ENCODE data around the gene SH3GLB2.

Gene SH3GLB2

DNA sequence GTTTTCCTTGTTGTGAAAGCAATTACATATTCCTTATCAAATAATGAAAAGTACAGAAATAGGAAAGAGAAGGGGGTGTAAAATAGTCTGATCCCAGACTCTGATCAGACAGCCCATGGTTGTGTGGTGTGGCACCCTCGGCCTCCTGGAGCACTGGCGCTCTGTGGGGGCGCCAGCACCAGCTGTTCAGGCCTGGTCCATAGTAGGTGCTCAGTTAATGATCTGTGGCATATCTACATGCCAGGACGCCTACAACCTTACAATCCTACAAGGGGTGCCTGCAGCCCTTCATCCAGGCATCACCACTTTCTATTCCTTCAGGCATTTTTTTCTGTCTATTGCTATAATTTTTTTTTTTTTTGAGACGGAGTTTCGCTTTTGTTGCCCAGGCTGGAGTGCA, 24.9 kb upstream of the SH3GLB2 start:
- no peak for DNase-seq

DNA sequence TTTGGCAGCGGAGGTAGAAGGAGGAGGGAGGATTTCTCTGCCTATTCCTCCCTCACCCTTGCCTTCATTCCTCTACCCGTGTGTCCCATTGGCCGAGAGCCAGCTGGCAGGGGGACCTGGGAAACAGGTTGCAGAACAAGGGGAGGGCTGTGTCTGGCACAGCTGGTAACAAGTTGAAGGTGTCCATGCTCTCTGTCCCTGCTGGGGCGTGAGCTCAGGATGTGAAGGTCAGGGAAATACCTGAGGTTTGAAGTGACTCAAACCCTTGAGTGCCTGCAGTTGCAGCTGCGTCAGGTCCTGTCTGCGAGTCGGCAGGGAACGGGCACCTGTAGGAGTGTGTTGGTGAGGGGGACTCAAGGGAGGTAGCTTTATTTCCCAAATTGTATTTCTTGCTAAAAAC, 24.5 kb upstream of the SH3GLB2 start:
- DNase-seq = no peak

DNA sequence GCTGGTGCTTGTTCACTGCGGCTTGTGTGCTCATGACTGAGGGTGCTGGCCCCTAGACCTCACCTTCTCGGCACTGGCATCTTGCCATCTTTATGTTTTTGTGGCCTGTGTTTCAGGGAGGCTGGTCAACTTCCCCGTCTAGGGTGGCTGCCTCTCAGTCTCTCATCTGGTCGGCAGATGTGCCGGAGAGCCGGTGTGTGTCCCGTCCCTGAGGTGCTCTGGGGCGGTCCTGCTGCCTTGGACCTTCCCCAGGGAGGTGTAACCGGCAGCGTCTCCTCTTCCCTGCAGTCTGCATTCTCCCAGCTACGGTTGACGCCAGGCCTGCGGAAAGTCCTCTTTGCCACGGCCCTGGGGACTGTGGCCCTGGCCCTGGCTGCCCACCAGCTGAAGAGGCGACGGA, 13.9 kb upstream of the SH3GLB2 start:
- no peak for DNase-seq

DNA sequence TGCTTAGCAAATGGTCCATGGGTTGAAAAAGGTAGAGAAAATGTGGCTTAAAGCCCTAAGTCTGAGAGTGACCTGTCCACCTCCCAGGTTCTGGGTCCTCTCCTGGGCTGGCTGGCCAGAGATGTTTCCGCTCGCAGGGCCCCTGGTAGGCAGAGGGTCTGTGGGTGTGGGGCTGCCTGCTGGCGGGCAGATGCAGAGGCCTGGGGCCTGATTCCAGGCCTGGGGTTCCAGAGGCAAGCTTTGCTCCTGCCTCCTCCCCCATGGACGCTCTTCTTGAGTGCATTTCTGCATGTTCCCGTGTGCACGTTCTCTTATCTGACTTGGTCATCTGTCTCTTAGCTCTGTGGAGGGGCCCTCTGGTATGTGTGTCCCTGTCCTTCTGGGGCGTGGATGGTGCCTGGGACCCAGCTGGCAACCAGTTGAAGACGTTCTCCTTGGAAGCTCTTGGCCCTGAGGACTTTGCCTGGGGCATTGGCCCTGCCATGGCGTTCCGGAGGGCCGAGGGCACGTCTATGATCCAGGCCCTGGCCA, 12.0 kb upstream of the SH3GLB2 start:
- DNase-seq = no peak

DNA sequence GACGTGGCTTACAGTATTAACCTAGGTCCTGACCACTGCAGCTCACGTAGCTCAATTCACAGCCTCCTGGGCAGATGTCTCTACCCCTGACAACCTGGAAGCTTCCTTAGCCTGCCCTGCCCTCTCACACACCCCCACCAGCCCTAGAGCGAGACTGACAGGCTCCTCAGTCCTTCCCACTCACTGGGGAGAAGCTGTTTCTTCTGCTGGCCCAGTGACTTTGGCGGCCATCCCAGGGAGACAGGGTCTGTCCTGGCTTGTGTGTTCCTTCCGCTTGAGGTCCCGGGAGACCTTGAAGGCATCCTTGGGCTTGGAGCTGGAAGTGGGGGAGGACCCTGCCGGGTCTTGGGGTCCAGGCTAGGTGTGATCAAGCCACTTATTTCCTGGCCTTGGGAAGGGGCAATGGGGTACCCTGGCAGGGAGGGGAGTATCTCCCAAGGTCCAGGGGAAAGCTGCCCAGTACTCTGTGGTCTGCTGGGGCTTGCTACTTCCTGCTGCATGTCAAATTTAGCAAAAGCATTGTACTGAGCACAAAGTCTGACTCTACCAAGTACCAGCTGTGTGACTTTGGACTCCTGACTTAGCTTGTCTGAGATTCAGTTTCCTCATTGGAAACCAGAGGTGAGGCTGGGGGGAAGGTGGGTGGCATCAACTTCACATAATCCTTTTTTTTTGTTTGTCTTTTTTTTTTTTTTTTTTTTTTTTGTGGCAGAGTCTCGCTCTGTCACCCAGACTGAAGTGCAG, 10.2 kb upstream of the SH3GLB2 start:
- no peak for DNase-seq

DNA sequence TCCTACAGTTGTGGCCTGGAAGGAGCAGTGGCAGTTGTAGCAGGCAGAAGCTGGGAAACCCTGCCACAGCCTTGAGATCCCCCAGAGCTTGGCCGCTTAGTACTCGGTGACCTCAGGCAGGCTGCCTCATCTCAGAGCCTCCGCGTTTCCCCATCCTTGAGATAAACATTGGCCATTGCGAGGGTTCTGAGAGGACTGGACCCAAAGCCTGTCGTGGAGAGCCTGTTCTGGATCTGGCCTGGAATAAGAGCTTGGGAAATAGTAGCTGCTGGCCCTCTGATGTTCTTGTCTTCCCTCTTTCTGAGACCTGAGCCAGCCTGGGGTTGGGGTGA, 9.6 kb upstream of the SH3GLB2 start:
- DNase-seq = no peak

DNA sequence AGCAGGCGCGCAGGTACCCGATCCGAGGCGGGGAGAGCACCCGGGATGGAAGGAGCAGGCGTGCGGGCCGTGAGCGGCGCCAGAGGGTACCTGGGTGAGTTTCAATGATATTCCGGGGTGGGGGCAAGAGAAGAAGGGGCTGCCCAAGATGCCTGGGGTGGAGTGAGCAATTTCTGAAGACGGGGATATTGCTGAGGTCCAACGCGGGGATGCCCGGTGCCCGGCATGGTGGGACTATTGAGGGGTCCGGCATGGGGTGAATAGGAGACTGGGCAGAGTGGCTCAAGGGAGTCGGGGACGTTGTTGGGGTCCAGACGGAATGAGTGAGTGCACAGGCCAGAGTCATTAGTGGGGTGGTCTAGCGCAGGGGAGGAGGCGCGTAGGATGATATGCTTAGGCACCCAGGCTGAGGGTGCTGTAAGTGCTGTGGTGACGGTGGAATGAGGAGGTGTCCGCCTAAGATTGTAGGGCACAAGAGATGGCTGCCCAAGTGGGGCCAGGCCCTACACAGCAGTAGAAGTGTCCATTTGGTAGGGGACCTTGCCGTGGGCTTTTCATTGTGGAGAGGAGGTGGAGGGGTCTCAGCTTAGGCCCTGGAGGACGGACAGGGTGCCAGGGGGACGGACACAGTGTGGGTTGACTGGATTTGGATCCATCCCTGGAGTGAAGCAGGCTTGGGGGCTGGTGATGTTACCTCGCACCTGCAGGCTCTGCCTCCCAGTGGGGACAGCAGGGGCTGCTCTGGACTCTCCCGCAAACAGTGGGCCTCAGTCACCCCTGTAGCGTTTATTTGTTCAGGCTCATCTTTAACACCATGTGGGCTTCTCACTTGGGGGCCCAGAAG, 9.0 kb upstream of the SH3GLB2 start:
- DNase-seq = no peak

DNA sequence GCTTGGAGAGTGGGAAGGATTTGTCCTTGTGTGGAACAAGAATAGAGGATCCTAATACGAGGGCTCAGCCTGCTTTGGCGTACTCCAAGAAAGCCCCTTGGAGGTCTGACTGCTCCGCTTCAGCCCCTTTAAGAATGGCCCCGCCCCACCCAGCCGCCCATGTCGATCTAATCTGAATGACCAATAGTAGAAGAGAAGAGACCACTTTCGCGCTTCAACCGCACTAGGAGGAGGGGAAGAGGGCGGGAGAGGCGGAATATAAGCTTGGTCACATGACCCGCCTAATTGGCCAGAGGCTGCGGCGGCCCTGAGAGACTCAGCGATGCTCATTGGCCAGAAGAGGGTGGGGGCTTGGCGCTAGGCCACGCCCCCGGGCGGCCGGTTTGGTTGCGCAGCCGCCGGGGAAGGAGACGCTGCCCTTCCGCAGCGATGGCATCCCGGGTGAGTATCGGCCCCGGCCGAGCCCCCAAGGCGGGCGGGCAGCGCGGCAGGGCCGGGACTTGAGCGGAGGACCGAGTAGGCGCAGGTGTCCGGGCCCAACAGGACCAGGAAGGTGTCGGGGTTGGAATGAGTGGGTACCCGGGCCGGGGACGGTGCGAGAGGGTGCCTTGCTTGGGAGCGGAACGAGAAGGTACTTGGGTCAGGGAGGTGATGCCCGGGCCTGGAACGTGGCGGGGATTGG, 8.3 kb upstream of the SH3GLB2 start, which contains the start of gene MIGA2:
TSS of gene MIGA2 (plus strand) at position 386 of the 682 bp plus-strand sequence. CDS start 3,969 bp downstream, outside the sequence.
- DNase-seq = peak; percentile 93

DNA sequence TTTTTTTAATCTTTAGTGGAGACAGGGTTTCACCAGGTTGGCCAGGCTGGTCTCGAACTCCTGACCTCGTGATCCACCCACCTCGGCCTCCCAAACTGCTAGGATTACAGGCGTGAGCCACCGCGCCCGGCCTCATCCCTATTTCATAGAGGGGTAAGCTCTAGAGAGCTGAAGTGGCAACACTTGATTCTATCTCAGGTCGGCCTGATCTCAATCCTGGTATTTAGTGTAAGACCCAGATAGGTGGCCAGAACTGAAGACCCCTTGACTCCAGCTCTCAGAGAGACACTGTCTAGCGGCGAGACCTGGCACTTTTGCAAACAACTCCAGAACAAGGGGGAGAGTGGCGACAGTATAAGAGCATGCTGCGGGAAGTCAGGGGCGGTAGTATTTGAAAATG, 7.7 kb upstream of the SH3GLB2 start:
- peak; percentile 32 for DNase-seq

DNA sequence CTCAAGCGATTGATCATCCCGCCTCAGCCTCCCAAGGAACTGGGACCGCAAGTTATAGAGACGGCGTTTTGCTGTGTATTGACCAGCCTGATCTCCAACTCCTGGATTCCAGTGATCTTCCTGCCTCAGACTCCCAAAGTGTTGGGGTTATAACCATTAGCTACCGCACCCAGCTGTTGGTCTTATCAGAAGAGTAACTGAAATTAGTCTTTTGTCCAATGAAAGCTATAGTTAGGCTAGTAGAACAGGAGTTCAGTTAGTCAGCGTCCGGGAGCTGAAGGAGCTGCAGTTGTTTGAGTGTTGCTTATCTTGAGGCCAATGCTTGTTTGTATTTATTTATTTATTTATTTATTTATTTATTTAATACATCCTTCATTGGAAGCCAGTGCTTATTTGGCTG, 5.1 kb upstream of the SH3GLB2 start:
- no peak for DNase-seq

DNA sequence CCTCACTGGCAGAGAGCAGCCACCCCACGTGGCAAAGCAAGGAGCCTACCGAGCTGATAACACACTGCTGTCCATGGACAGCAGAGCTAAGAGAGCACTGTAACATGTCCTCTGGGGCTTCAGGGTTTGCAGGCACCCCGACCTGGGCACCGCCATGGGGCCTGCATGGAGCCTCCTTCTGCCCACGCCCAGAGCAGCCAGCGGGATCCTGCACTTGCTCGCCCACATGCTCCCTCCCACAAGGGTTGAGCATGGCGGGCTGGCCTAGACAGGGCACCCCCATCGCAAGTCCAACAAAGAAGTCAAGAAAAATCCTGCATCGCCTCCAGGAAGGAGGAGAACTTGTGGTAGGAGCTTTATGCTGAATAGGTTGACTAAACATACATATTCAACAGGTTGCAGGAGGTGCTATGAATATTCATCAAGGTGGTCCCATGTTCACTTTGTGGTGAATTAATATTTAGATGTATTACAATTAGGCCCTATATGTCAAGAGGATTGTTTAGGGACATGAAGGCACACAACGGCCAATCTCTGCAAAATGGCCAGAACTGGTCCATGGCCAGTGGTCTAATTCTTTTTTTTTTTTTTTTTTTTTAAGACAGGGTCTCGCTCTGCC, 4.5 kb upstream of the SH3GLB2 start:
- no peak for DNase-seq

DNA sequence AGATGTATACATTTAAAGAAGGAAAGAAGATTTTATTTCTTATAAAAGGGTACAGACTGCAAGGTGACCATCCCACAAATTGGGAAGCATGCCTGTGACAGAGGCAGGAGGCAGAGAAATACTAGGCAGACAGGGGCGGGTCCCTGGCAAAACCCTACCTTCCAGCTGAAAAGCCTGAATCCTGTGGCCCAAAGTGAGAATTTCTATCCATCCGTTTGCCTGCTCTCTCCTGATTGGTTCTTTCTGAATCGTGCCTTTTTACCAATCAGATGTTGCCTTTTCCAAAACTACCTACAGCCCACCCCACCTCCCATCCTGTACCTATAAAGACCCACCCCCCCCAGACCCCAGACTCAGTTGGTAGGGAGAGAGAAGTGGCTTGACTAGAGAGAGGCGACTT, 3.4 kb upstream of the SH3GLB2 start:
- no peak for DNase-seq

DNA sequence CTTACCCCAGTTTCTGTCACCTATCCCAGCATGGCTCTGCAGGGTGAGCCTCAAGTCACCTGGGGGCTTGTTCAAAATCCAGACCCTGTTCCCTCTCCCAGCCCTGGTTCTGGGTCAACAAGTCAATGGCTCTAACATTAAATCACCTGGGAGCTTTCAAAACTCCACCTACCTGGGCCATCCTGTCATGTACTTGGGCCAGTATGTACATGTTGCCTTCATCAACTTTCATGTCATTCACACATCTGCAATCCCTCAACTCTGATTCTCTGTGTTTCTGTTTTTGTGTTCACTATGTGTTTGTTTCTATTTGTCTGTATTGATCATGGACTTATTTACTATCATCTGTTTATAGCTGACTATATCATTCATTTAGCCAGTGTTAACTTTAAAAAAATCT, 2.1 kb upstream of the SH3GLB2 start:
- no peak for DNase-seq

DNA sequence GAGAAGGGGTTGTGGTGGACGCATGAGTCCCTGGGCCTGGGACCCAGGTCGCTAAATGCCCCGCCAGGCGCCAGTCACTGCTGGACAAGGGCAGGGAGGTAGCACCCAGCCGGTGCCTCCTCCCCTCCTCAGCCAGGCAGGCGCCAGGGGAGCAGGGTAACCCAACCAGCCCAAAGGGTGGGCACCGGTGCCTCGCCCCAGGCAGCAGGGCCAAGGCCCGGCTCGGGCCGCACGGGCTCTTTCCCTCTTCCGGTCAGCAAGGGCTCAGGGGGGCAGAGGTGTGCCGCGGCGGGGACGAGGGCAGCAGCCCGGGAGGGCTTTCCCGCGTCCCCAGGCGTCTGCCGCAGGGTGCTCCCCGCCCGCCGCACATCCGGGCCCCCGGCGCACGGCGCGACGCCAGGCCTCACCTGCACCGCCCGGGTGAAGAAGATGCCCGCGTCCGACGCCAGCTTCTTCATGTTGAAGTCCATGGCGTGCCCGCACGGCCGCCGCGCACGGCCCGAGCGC, 393 bp downstream of the SH3GLB2 start:
- no peak for DNase-seq

DNA sequence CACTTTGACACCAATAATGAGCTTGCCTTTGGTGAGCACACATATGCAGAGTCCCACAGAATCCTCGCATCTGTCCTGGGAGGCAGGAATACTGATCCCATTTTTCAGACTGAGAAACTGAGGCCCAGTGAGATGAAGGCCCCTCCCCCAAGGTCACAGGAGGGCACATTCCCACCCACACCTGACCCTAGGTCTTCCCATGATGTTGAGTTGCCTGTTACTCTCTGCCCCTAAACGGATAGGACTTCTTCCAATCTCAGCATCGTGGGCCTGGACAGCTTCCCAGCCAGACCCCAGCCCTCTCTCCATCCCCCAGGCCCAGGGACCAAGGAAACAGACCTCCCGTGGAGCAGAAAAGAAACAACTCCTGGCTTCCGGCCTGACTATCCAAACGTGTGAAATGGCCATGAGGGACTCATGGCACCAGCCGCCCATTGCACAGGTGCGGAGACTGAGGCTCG, 877 bp downstream of the SH3GLB2 start:
- DNase-seq = no peak

DNA sequence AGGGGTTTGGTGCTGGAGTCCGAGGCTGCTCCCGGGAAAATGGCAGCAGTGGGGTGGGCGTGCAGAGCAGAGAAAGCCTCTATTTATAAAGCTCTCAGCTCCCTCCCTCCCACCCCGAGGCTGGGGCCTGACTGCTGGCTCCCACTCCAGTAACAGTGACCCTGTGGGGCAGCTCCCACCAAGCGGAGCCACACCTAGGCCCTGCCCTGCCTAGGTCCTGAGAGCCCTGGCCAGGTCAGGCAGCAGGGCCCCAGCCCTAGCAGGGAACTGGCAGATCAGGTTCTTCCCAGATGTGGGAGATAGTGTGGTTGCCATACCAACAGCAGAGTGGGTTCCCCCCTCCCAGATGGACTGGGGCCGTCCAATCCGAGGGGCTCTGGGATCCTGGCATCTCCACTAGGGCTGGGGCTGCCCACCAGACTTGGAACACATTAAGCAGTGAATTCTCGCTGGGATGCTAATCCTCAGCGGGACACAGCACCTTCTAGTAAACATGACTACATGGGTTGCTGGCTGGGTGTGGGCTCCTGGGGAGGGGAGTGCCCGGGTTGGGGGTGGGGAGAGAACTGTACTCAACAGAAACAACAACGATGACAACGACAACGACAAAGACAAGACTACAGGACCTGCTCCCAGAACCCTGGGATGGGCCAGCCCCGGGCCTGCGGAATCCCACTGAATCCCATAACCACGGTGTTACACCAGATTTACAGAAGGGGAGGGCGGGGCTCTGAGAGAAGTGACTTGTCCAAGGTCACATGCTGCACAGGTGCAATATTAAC, 1.5 kb downstream of the SH3GLB2 start:
- no peak for DNase-seq

DNA sequence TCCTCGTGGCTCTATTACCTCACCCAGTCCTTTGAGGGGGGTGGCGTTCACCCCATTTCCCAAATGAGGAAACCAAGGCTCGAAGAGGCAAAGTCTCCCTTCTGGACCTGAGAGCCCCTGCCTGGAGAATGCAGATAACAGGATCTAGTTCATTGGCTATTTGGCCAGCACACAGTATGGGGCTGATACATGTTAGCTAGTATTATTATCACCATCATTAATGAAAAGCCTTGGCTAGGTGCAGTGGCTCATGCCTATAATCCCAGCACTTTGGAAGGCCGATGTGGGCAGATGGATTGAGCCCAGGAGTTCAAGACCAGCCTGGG, 4.3 kb downstream of the SH3GLB2 start:
- DNase-seq = no peak

DNA sequence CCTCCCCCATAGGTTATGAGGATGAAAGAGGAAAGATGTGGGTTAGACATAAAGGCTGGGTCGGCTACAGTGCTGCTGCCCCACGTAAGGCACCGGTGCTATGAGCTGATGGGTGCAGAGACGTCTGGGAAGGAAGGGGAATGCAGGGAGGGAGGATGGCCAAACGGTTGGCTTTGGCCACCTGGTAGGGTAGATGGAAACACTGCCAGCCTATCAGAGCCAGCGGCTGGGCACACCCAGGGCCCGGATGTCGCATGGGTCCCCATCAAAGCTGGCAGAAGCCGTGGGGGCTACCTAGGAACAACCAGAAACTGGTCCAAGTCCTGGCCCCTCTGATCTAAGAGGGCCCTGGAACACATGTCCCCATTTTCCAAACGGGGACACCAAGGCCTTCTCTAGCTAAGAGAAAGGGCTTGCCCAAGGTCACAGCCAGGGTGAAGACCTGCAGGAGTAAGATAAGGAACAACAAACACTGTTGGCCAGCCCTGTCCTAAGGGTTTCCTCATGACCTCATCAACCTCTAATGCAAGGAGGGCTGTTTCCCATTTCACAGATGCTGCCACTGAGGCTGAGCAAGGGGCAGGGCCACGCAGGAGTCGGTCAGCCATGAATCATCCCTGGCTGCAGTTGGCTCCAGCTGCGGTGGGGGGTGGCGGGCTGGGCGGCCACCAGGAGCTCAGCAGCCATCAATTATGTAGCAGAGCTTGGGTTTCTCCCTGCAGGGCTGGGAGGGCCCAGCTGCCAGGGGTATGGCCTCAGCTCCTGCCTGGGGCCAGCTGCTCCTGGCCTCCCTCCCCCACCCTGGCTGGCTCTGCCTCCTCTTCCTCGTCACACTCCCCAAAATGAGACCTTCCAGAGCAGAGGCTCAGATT, 4.9 kb downstream of the SH3GLB2 start:
- no peak for DNase-seq

DNA sequence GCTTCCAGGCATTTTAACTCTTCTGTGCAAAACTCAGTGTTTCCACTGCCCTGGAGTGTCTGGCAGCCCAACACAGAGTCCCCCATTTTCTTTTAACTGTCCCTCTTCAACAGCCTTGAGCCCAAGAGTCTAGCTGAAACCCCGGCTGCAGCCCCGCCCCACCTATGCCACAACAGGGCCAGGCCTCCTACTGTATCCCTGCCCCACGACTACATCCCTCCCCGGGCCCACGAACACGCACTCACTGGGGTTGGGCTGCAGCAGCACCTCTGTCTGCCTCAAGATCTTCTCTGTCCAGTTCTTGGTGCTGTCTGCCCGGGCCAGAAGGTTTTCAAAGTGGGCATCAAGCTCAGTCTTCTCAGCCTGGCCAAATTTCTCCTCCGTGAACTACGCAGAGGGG, 6.1 kb downstream of the SH3GLB2 start:
- no peak for DNase-seq

DNA sequence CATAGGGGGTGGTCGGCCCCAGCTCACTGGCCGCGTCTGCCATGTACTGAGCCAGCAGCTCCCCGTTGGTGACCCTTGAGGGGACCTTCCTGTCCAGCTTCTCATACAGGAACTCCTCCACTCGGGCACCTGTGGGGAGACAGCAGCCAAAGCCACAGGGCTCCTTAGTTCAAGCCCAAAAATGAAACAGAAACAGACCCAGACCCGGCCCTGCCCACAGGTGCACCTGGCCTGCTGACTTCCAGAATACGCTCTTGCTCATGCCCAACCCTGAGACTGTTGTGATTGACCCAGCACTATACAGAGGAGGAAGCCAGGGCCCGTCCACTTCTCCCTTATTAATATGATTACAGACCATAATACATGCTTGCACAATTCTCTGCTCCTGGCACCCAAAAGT, 7.0 kb downstream of the SH3GLB2 start:
- no peak for DNase-seq

DNA sequence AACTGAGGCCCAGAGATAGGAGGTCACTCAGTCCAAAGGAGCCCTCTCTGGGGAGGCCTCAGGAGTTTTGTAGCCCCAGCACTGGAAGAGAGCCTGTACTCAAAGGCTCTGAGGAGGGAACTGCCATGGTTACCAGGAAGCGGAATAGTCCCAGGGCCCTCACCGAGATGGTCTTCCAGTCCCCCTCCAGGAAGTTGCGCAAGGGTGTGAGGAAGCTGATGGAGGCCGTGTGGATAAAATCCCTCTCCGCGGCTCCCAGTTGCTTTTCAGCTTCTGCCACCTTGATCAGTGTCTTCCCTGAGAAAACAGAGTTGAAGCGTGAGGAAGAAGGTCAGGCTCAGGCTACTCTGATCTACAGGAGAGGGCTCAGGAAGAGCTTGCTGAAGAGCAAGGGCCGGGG, 13.5 kb downstream of the SH3GLB2 start:
- no peak for DNase-seq
